GM23338 (cell line): Measurements from ENCODE around the gene TAAR2. TPM values are rescaled to one million over a fixed set of nuclear protein-coding genes. Genes with fewer than 3 reads are reported as not detected.

Experiments
- ATAC-seq: fragments of 200-7000 bp; cut with Tn5 transposase; 3 replicates; pipeline ENCODE4 v1.9.1; 2020
- DNase-seq: peaks from one replicate; pipeline ENCODE4 v3.0.0-alpha.2; 2015; ENCODE audit warnings: low spot score
- H2AFZ ChIP-seq: fragments of 200-600 bp; sonication (generic); 2 replicates; pipeline ENCODE4 v1.8.0; 2016; ENCODE audit warnings: antibody characterized with exemption, mild to moderate bottlenecking, moderate library complexity
- H3F3A ChIP-seq: fragments of 200-600 bp; sonication (generic); replicated peaks from 2 replicates; pipeline ENCODE4 v1.8.0; 2017; ENCODE audit warnings: antibody characterized with exemption, mixed run types, low read depth
- H3K27ac ChIP-seq: fragments of 200-600 bp; sonication (generic); 2 replicates; pipeline ENCODE4 v1.6.1; 2016; ENCODE audit warnings: low read depth
- H3K27me3 ChIP-seq: fragments of 200-600 bp; sonication (generic); 2 replicates; pipeline ENCODE4 v1.8.0; 2016; ENCODE audit warnings: mild to moderate bottlenecking, mixed run types, moderate library complexity; ENCODE audit not compliant: insufficient read depth
- H3K36me3 ChIP-seq: fragments of 200-600 bp; sonication (generic); 2 replicates; pipeline ENCODE4 v1.8.0; 2016; ENCODE audit warnings: mild to moderate bottlenecking; ENCODE audit not compliant: insufficient read depth
- H3K4me1 ChIP-seq: fragments of 200-600 bp; sonication (generic); 2 replicates; pipeline ENCODE4 v1.8.0; 2016; ENCODE audit warnings: mild to moderate bottlenecking, moderate library complexity; ENCODE audit not compliant: insufficient read depth
- H3K4me2 ChIP-seq: fragments of 200-600 bp; sonication (generic); 2 replicates; pipeline ENCODE4 v1.7.1; 2017; ENCODE audit warnings: mixed run types
- H3K4me3 ChIP-seq: fragments of 200-600 bp; sonication (generic); 2 replicates; pipeline ENCODE4 v1.6.1; 2016; ENCODE audit warnings: mixed run types
- H3K79me2 ChIP-seq: fragments of 200-600 bp; sonication (generic); replicated peaks from 2 replicates; pipeline ENCODE4 v1.8.0; 2017; ENCODE audit warnings: mild to moderate bottlenecking; ENCODE audit not compliant: insufficient read depth
- H3K9me2 ChIP-seq: fragments of 200-600 bp; sonication (generic); 2 replicates; pipeline ENCODE4 v1.8.0; 2017; ENCODE audit not compliant: insufficient read depth
- H4K20me1 ChIP-seq: fragments of 200-600 bp; sonication (generic); replicated peaks from 2 replicates; pipeline ENCODE4 v1.8.0; 2017; ENCODE audit warnings: mild to moderate bottlenecking; ENCODE audit not compliant: insufficient read depth
- H3K27ac Mint-ChIP-seq: 2 replicates; pipeline ENCODE4 v1.8.0; 2020; ENCODE audit warnings: inconsistent platforms, mild to moderate bottlenecking, moderate library complexity, mixed read lengths
- H3K27me3 Mint-ChIP-seq: 3 replicates; pipeline ENCODE4 v1.8.0; 2022; ENCODE audit warnings: low read depth, mild to moderate bottlenecking, moderate library complexity, mixed read lengths, inconsistent platforms; ENCODE audit not compliant: insufficient read depth, poor library complexity
- H3K36me3 Mint-ChIP-seq: 3 replicates; pipeline ENCODE4 v1.8.0; 2021; ENCODE audit warnings: low read depth, mild to moderate bottlenecking, inconsistent platforms, moderate library complexity, mixed read lengths
- H3K4me1 Mint-ChIP-seq: 3 replicates; pipeline ENCODE4 v1.8.0; 2020; ENCODE audit warnings: mild to moderate bottlenecking, inconsistent platforms, mixed read lengths
- H3K4me3 Mint-ChIP-seq: 3 replicates; pipeline ENCODE4 v1.8.0; 2021; ENCODE audit warnings: moderate library complexity, mild to moderate bottlenecking, inconsistent platforms, mixed read lengths
- H3K9me3 Mint-ChIP-seq: 3 replicates; pipeline ENCODE4 v1.8.0; 2020; ENCODE audit warnings: moderate library complexity, mild to moderate bottlenecking, inconsistent platforms, mixed read lengths
- CREB1 ChIP-seq: fragments of 250-450 bp; sonication (Bioruptor Pico); IDR thresholded peaks from 2 replicates; pipeline ENCODE4 v1.5.0; 2020; ENCODE audit warnings: low read depth, mild to moderate bottlenecking, moderate library complexity
- EZH2 ChIP-seq: fragments of 200-600 bp; sonication (generic); IDR thresholded peaks from one replicate; pipeline ENCODE4 v1.8.0; 2017; ENCODE audit warnings: antibody characterized with exemption, mild to moderate bottlenecking, low read depth; ENCODE audit not compliant: unreplicated experiment
- EZH2phosphoT487 ChIP-seq: fragments of 200-600 bp; sonication (generic); IDR thresholded peaks from one replicate; pipeline ENCODE4 v1.8.1; 2018; ENCODE audit warnings: antibody characterized with exemption; ENCODE audit not compliant: unreplicated experiment
- POLR2AphosphoS5 ChIP-seq: IDR thresholded peaks from 2 replicates; pipeline ENCODE4 v1.6.1; 2016; ENCODE audit warnings: antibody characterized with exemption, low read depth
- STAT1 ChIP-seq: IDR thresholded peaks from one replicate; pipeline ENCODE4 v1.6.1; 2016; ENCODE audit warnings: antibody characterized with exemption; ENCODE audit not compliant: unreplicated experiment
- ZNF114 ChIP-seq: fragments of 250-450 bp; sonication (Bioruptor Pico); IDR thresholded peaks from 2 replicates; pipeline ENCODE4 v1.5.0; 2020; ENCODE audit warnings: mild to moderate bottlenecking, moderate library complexity
- polyA plus RNA-seq: library from polyadenylated mRNA; unstranded; fragments of >200 nt; fragmentation: Nextera tagmentation; extraction: Ambion mirVana; gene quantifications from 2 replicates; pipeline ENCODE4 v1.2.1, GENCODE V29; 2016
- total RNA-seq: library from RNA; depleted of rRNA; stranded (reverse); fragments of >200 nt; shearing (Covaris generic); gene quantifications from 2 replicates; pipeline ENCODE4 v1.2.3, GENCODE V29; 2014
- TF ChIP-seq, protein P1 (sequence below): fragments of 250-450 bp; sonication (Bioruptor Pico); IDR thresholded peaks from 2 replicates; pipeline ENCODE4 v1.5.0; 2020; ENCODE audit warnings: mild to moderate bottlenecking, moderate library complexity
- TF ChIP-seq, protein P2 (sequence below), 2 experiments: fragments of 200-600 bp in 1 of 2; sonication (generic) in 1 of 2; conservative IDR thresholded peaks; 2 replicates each; pipeline versions ENCODE4 v1.5.1 to v1.6.1; 2016 to 2017; ENCODE audit warnings: antibody characterized with exemption in 2 of 2, low read depth in 2 of 2, mild to moderate bottlenecking in 2 of 2, moderate library complexity in 1 of 2

The TAAR2 gene
- total and polyA plus RNA-seq, 2 experiments from 2014 or later, result not detected

DNA sequence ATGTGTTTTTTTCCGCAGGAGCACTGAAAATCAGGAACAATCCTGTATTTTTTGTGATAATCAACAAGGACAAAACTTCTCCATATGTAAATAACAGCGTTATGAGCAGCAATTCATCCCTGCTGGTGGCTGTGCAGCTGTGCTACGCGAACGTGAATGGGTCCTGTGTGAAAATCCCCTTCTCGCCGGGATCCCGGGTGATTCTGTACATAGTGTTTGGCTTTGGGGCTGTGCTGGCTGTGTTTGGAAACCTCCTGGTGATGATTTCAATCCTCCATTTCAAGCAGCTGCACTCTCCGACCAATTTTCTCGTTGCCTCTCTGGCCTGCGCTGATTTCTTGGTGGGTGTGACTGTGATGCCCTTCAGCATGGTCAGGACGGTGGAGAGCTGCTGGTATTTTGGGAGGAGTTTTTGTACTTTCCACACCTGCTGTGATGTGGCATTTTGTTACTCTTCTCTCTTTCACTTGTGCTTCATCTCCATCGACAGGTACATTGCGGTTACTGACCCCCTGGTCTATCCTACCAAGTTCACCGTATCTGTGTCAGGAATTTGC lies 53.8 kb downstream of the TAAR2 start, which contains the start of gene TAAR6:
TSS of gene TAAR6 (plus strand) at position 102 of the 557 bp plus-strand sequence. CDS start at position 102, 0 bp downstream.
- H3K27ac ChIP-seq, result no peak within 1 kb of the TSS
- no peaks in the 10 kb centered on the region for H3F3A ChIP-seq
- H3K27me3 ChIP-seq, result no peaks in the 10 kb centered on the region
- Mint-ChIP-seq H3K9me3 (no peaks in the 10 kb centered on the region), H3K4me1 (peaks cover 37% of the 10 kb centered on the region), H3K27me3 (peaks cover 3% of the 10 kb centered on the region), H3K27ac (peak within 1 kb of the TSS; percentile 77), H3K4me3 (no peak within 1 kb of the TSS), H3K36me3 (no peaks in the 10 kb centered on the region)
- peak within 1 kb of the TSS; percentile 29; the same call in 1 of the 2 replicates for H3K4me2 ChIP-seq
- ATAC-seq (peak; percentile 50), DNase-seq (peak; percentile 4)
- H3K36me3 ChIP-seq, result no peaks in the 10 kb centered on the region
- no peak for TF ChIP-seq STAT1
- no peak for TF ChIP-seq ZNF114 (CRISPR knock-in tag)
- TF ChIP-seq EZH2, result no peak
- TF ChIP-seq, protein P1, sequence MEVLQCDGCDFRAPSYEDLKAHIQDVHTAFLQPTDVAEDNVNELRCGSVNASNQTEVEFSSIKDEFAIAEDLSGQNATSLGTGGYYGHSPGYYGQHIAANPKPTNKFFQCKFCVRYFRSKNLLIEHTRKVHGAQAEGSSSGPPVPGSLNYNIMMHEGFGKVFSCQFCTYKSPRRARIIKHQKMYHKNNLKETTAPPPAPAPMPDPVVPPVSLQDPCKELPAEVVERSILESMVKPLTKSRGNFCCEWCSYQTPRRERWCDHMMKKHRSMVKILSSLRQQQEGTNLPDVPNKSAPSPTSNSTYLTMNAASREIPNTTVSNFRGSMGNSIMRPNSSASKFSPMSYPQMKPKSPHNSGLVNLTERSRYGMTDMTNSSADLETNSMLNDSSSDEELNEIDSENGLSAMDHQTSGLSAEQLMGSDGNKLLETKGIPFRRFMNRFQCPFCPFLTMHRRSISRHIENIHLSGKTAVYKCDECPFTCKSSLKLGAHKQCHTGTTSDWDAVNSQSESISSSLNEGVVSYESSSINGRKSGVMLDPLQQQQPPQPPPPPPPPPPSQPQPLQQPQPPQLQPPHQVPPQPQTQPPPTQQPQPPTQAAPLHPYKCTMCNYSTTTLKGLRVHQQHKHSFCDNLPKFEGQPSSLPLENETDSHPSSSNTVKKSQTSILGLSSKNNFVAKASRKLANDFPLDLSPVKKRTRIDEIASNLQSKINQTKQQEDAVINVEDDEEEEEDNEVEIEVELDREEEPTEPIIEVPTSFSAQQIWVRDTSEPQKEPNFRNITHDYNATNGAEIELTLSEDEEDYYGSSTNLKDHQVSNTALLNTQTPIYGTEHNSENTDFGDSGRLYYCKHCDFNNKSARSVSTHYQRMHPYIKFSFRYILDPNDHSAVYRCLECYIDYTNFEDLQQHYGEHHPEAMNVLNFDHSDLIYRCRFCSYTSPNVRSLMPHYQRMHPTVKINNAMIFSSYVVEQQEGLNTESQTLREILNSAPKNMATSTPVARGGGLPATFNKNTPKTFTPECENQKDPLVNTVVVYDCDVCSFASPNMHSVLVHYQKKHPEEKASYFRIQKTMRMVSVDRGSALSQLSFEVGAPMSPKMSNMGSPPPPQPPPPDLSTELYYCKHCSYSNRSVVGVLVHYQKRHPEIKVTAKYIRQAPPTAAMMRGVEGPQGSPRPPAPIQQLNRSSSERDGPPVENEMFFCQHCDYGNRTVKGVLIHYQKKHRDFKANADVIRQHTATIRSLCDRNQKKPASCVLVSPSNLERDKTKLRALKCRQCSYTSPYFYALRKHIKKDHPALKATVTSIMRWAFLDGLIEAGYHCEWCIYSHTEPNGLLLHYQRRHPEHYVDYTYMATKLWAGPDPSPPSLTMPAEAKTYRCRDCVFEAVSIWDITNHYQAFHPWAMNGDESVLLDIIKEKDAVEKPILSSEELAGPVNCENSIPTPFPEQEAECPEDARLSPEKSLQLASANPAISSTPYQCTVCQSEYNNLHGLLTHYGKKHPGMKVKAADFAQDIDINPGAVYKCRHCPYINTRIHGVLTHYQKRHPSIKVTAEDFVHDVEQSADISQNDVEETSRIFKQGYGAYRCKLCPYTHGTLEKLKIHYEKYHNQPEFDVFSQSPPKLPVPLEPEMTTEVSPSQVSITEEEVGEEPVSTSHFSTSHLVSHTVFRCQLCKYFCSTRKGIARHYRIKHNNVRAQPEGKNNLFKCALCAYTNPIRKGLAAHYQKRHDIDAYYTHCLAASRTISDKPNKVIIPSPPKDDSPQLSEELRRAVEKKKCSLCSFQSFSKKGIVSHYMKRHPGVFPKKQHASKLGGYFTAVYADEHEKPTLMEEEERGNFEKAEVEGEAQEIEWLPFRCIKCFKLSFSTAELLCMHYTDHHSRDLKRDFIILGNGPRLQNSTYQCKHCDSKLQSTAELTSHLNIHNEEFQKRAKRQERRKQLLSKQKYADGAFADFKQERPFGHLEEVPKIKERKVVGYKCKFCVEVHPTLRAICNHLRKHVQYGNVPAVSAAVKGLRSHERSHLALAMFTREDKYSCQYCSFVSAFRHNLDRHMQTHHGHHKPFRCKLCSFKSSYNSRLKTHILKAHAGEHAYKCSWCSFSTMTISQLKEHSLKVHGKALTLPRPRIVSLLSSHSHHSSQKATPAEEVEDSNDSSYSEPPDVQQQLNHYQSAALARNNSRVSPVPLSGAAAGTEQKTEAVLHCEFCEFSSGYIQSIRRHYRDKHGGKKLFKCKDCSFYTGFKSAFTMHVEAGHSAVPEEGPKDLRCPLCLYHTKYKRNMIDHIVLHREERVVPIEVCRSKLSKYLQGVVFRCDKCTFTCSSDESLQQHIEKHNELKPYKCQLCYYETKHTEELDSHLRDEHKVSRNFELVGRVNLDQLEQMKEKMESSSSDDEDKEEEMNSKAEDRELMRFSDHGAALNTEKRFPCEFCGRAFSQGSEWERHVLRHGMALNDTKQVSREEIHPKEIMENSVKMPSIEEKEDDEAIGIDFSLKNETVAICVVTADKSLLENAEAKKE (CRISPR knock-in tag), result no peak
- no peak for TF ChIP-seq EZH2phosphoT487
- no peak for TF ChIP-seq CREB1 (CRISPR knock-in tag)
- TF ChIP-seq, protein P2, sequence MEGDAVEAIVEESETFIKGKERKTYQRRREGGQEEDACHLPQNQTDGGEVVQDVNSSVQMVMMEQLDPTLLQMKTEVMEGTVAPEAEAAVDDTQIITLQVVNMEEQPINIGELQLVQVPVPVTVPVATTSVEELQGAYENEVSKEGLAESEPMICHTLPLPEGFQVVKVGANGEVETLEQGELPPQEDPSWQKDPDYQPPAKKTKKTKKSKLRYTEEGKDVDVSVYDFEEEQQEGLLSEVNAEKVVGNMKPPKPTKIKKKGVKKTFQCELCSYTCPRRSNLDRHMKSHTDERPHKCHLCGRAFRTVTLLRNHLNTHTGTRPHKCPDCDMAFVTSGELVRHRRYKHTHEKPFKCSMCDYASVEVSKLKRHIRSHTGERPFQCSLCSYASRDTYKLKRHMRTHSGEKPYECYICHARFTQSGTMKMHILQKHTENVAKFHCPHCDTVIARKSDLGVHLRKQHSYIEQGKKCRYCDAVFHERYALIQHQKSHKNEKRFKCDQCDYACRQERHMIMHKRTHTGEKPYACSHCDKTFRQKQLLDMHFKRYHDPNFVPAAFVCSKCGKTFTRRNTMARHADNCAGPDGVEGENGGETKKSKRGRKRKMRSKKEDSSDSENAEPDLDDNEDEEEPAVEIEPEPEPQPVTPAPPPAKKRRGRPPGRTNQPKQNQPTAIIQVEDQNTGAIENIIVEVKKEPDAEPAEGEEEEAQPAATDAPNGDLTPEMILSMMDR (conservative IDR thresholded peaks at IDR 0.05; ENCODE audit: low read depth in 2 of 2), result no peak
- no peak for TF ChIP-seq POLR2AphosphoS5
- no peaks in the 10 kb centered on the region for H4K20me1 ChIP-seq
- H3K4me1 ChIP-seq, result peaks cover 31% of the 10 kb centered on the region
- no peak within 1 kb of the TSS for H3K4me3 ChIP-seq
- peak within 1 kb of the TSS; percentile 23; the same call in 1 of the 2 replicates for H2AFZ ChIP-seq
- H3K79me2 ChIP-seq, result no peaks in the 10 kb centered on the region
- H3K9me2 ChIP-seq, result no peaks in the 10 kb centered on the region
